Endodermal cell (in vitro differentiated cells): ENCODE measurements around the gene ERAL1. TPM values are rescaled to one million over a fixed set of nuclear protein-coding genes. Genes with fewer than 3 reads are reported as not detected.

ENCODE experiments used
- DNase-seq: peaks from one replicate; pipeline ENCODE4 v3.0.0-alpha.2; 2017
- H3K27ac ChIP-seq: 2 replicates; pipeline ENCODE4 v1.5.1; 2013; ENCODE audit warnings: mild to moderate bottlenecking, low read depth, low read length, moderate library complexity
- H3K27me3 ChIP-seq: 2 replicates; pipeline ENCODE4 v1.6.1; 2013; ENCODE audit warnings: mild to moderate bottlenecking, low read length, moderate library complexity; ENCODE audit not compliant: insufficient read depth, control insufficient read depth, poor library complexity, severe bottlenecking
- H3K36me3 ChIP-seq: 2 replicates; pipeline ENCODE4 v1.7.0; 2013; ENCODE audit warnings: mild to moderate bottlenecking, low read length, moderate library complexity; ENCODE audit not compliant: control insufficient read depth, insufficient read depth
- H3K4me1 ChIP-seq: one replicate; pipeline ENCODE4 v1.7.0; 2013; ENCODE audit warnings: low read length; ENCODE audit not compliant: control insufficient read depth, insufficient read depth
- H3K4me3 ChIP-seq: 2 replicates; pipeline ENCODE4 v1.5.1; 2013; ENCODE audit warnings: mild to moderate bottlenecking, low read length, moderate library complexity
- H3K9ac ChIP-seq: 2 replicates; pipeline ENCODE4 v1.6.1; 2013; ENCODE audit warnings: mild to moderate bottlenecking, low read length, moderate library complexity; ENCODE audit not compliant: poor library complexity, severe bottlenecking; ENCODE audit errors: extremely low read depth
- H3K9me3 ChIP-seq: 2 replicates; pipeline ENCODE4 v1.6.1; 2013; ENCODE audit warnings: mild to moderate bottlenecking, low read length, moderate library complexity; ENCODE audit not compliant: control insufficient read depth
- H3K27ac Mint-ChIP-seq: 2 replicates; pipeline ENCODE4 v1.8.0; 2020; ENCODE audit warnings: mixed read lengths
- H3K27me3 Mint-ChIP-seq: 2 replicates; pipeline ENCODE4 v1.8.0; 2021; ENCODE audit warnings: mild to moderate bottlenecking, mixed read lengths; ENCODE audit not compliant: insufficient read depth
- H3K36me3 Mint-ChIP-seq: 2 replicates; pipeline ENCODE4 v1.8.0; 2020; ENCODE audit warnings: low read depth, mixed read lengths
- H3K4me1 Mint-ChIP-seq: 2 replicates; pipeline ENCODE4 v1.8.0; 2020; ENCODE audit warnings: mixed read lengths
- H3K4me3 Mint-ChIP-seq: 2 replicates; pipeline ENCODE4 v1.8.0; 2020; ENCODE audit warnings: mild to moderate bottlenecking, moderate library complexity, mixed read lengths
- H3K9me3 Mint-ChIP-seq: 2 replicates; pipeline ENCODE4 v1.8.0; 2020; ENCODE audit warnings: mild to moderate bottlenecking, mixed read lengths
- WGBS, 2 experiments: methylation state at CpG; one replicate each; pipeline versions ENCODE4 v1.1.5 to v1.1.7; 2013; ENCODE audit warnings: missing lambda C conversion rate in 2 of 2, mixed read lengths in 1 of 2; ENCODE audit not compliant: insufficient coverage in 1 of 2, insufficient read length in 1 of 2; 5-methylcytosine and 5-hydroxymethylcytosine counted together
- total RNA-seq, 2 donors: library from RNA; stranded (reverse); fragmentation: NEBNext Ultra II Directional in 1 of 2; extraction: Animal tissue kit (Norgen Biotek cat#: 25700) in 1 of 2; gene quantifications; 2 replicates in 1 of 2; 3 replicates in 1 of 2; pipeline ENCODE4 v1.2.1, GENCODE V29; 2021
- TF ChIP-seq, protein P1 (sequence below): fragments of 200-600 bp; sonication (generic); conservative IDR thresholded peaks from 2 replicates; pipeline ENCODE4 v1.5.0; 2021; ENCODE audit warnings: antibody characterized with exemption, mild to moderate bottlenecking

The ERAL1 gene
- total RNA-seq, 2 donors from 2014 or later, result 54.2 to 60.9 TPM

GRCh38 chr17:28904800-28905199 lies 50.0 kb downstream of the ERAL1 start:
- peak; percentile 42 for DNase-seq
- TF ChIP-seq, protein P1, sequence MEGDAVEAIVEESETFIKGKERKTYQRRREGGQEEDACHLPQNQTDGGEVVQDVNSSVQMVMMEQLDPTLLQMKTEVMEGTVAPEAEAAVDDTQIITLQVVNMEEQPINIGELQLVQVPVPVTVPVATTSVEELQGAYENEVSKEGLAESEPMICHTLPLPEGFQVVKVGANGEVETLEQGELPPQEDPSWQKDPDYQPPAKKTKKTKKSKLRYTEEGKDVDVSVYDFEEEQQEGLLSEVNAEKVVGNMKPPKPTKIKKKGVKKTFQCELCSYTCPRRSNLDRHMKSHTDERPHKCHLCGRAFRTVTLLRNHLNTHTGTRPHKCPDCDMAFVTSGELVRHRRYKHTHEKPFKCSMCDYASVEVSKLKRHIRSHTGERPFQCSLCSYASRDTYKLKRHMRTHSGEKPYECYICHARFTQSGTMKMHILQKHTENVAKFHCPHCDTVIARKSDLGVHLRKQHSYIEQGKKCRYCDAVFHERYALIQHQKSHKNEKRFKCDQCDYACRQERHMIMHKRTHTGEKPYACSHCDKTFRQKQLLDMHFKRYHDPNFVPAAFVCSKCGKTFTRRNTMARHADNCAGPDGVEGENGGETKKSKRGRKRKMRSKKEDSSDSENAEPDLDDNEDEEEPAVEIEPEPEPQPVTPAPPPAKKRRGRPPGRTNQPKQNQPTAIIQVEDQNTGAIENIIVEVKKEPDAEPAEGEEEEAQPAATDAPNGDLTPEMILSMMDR, result no peak
- no peak overlapping the region for H3K4me3 ChIP-seq
- H3K9me3 ChIP-seq, result no peaks in the 10 kb centered on the region
- no peak overlapping the region for H3K9ac ChIP-seq
- Mint-ChIP-seq H3K4me3 (no peak overlapping the region), H3K27me3 (no peaks in the 10 kb centered on the region), H3K36me3 (peaks cover 44% of the 10 kb centered on the region), H3K27ac (no peak overlapping the region), H3K4me1 (peaks cover 7% of the 10 kb centered on the region), H3K9me3 (no peaks in the 10 kb centered on the region)
- 88 to 89% methylated on average over 2 to 4 of the region's 4 CpGs for WGBS, 2 experiments
- H3K36me3 ChIP-seq, result peaks cover 58% of the 10 kb centered on the region
- no peaks in the 10 kb centered on the region for H3K4me1 ChIP-seq
- no peak overlapping the region for H3K27ac ChIP-seq
- no peaks in the 10 kb centered on the region for H3K27me3 ChIP-seq

DNA sequence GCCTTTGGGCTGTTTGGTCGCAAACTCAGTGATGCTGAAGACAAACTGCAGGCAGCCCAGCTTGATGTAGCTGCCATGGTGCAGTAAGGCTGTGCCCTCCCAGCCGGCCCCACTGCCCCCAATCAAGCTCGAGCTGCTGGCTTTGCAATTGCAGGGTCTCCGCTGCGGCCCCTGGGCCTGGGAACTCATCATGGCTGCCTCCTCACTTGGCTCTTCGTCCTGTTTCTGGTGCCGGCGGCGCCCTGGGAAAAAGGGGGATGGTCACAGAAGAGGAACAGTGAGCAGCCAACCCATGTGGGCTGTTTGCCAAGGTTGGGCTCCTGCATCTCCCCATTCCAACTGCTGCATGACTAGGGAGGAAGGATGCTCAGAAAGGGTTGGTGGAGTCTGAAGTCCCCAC lies 51.5 kb downstream of the ERAL1 start:
- Histone ChIP-seq H3K9ac (no peak overlapping the region), H3K36me3 (peaks cover 63% of the 10 kb centered on the region), H3K4me1 (no peaks in the 10 kb centered on the region), H3K9me3 (no peaks in the 10 kb centered on the region), H3K27ac (no peak overlapping the region), H3K4me3 (no peak overlapping the region), H3K27me3 (no peaks in the 10 kb centered on the region)
- H3K36me3 Mint-ChIP-seq, result peaks cover 50% of the 10 kb centered on the region
- no peak overlapping the region for H3K27ac Mint-ChIP-seq
- no peak overlapping the region for H3K4me3 Mint-ChIP-seq
- DNase-seq, result no peak
- H3K4me1 Mint-ChIP-seq, result peaks cover 7% of the 10 kb centered on the region
- TF ChIP-seq, protein P1, result no peak
- H3K9me3 Mint-ChIP-seq, result no peaks in the 10 kb centered on the region
- no peaks in the 10 kb centered on the region for H3K27me3 Mint-ChIP-seq
- 95 to 97% methylated on average over 4 to 9 of the region's 9 CpGs for WGBS, 2 experiments

- no peaks in the 10 kb centered on the region for H3K9me3 ChIP-seq
- no peaks in the 10 kb centered on the region for H3K27me3 ChIP-seq
- Mint-ChIP-seq H3K27me3 (no peaks in the 10 kb centered on the region), H3K9me3 (no peaks in the 10 kb centered on the region), H3K27ac (no peak overlapping the region), H3K4me3 (no peak overlapping the region), H3K36me3 (peaks cover 55% of the 10 kb centered on the region), H3K4me1 (peaks cover 3% of the 10 kb centered on the region)
- no peak overlapping the region for H3K27ac ChIP-seq
- H3K4me1 ChIP-seq, result no peaks in the 10 kb centered on the region
- H3K36me3 ChIP-seq, result peaks cover 69% of the 10 kb centered on the region
- TF ChIP-seq, protein P1, result no peak
- 95 to 98% methylated on average over 6 to 7 of the region's 7 CpGs for WGBS, 2 experiments
- H3K4me3 ChIP-seq, result no peak overlapping the region
- no peak for DNase-seq
- H3K9ac ChIP-seq, result no peak overlapping the region
These were observed 52.1 kb downstream of the ERAL1 start for GRCh38 chr17:28906706-28907438.
